Measurements from ENCODE around the gene PREB.

Gene PREB

GRCh38 chr2:27095745-27096651, 38.4 kb downstream of the PREB start:
- H3K4me3 ChIP-seq (replicated peaks in 1 of 2; ENCODE audit: low read depth in 2 of 2, low read length in 2 of 2): no peak overlapping the region
- no peak for TF ChIP-seq CTCF (IDR thresholded peaks at IDR 0.05; ENCODE audit: low read depth, low read length)
- peak; percentile 70 to 74 for DNase-seq (ENCODE audit: low read depth in 2 of 2)

- DNase-seq (ENCODE audit: low read depth in 2 of 2): no peak
- no peak for TF ChIP-seq CTCF (IDR thresholded peaks at IDR 0.05; ENCODE audit: low read depth, low read length)
- no peak overlapping the region for H3K4me3 ChIP-seq (replicated peaks in 1 of 2; ENCODE audit: low read depth in 2 of 2, low read length in 2 of 2)
These were observed 39.0 kb downstream of the PREB start for GRCh38 chr2:27095427-27095744.

- no peak overlapping the region for H3K4me3 ChIP-seq (replicated peaks in 1 of 2; ENCODE audit: low read depth in 2 of 2, low read length in 2 of 2)
- no peak for TF ChIP-seq CTCF (IDR thresholded peaks at IDR 0.05; ENCODE audit: low read depth, low read length)
- DNase-seq (ENCODE audit: low read depth in 2 of 2): no peak
These were observed 40.0 kb downstream of the PREB start for GRCh38 chr2:27094353-27094984.

- H3K4me3 ChIP-seq (replicated peaks in 1 of 2; ENCODE audit: low read depth in 2 of 2, low read length in 2 of 2): no peak overlapping the region
- no peak for TF ChIP-seq CTCF (IDR thresholded peaks at IDR 0.05; ENCODE audit: low read depth, low read length)
- no peak for DNase-seq (ENCODE audit: low read depth in 2 of 2)
These were observed 40.7 kb downstream of the PREB start for GRCh38 chr2:27093430-27094352.

GRCh38 chr2:27092696-27093429, 41.6 kb downstream of the PREB start:
- DNase-seq (ENCODE audit: low read depth in 2 of 2): no peak
- TF ChIP-seq CTCF (IDR thresholded peaks at IDR 0.05; ENCODE audit: low read depth, low read length): no peak
- no peak overlapping the region for H3K4me3 ChIP-seq (replicated peaks in 1 of 2; ENCODE audit: low read depth in 2 of 2, low read length in 2 of 2)

All from cardiac fibroblast (primary cell).